HepG2 (cell line): ENCODE results near the gene SP1. TPM values are rescaled to one million over a fixed set of nuclear protein-coding genes. Genes with fewer than 3 reads are reported as not detected.

Source experiments
- ATAC-seq: fragments of 200-7000 bp; cut with Tn5 transposase; 3 replicates; pipeline ENCODE4 v1.9.1; 2020; ENCODE audit warnings: mild to moderate bottlenecking, moderate library complexity
- BruUV-seq: library from RNA; stranded (reverse); fragments of 400-500 nt; replicated peaks from 2 replicates; lab custom pipeline; 2021; lab: Mats Ljungman, UMichigan
- CTCF ChIA-PET: fragments of 300-600 bp; formaldehyde crosslinking; extraction: SDS; loops from one replicate; lab custom pipeline; 2021; ENCODE audit warnings: low total read pairs, inconsistent platforms, low intra/inter-chr PET ratio; lab: Yijun Ruan, JAX
- POLR2A ChIA-PET: fragments of 350-600 bp; sonication (Branson Sonifier 250); formaldehyde crosslinking; loops from one replicate; lab custom pipeline; 2020; ENCODE audit warnings: antibody characterized with exemption, inconsistent platforms; lab: Yijun Ruan, JAX
- DNase-seq: peaks from one replicate; pipeline ENCODE4 v3.0.0-alpha.2; 2015; ENCODE audit warnings: low spot score
- FAIRE-seq: peaks from 3 replicates; lab custom pipeline; 2011; peaks lifted over from hg19 to GRCh38; lab: Jason Lieb, UNC
- H2AFZ ChIP-seq: one replicate; pipeline ENCODE4 v1.6.1; 2011; ENCODE audit warnings: low read length, inconsistent platforms
- H3K27ac ChIP-seq: fragments of 300-600 bp; 3 replicates; pipeline ENCODE4 v1.8.0; 2011; ENCODE audit warnings: mixed run types, mild to moderate bottlenecking, mixed read lengths, low read length, inconsistent platforms; ENCODE audit not compliant: insufficient read depth; ENCODE audit errors: extremely low read length
- H3K27me3 ChIP-seq, 2 experiments: fragments of 200-600 bp in 1 of 2; 2 replicates in 1 of 2; 3 replicates in 1 of 2; pipeline versions ENCODE4 v1.6.0 to v1.8.0; 2011; ENCODE audit warnings: low read length in 2 of 2, mild to moderate bottlenecking in 2 of 2, moderate library complexity in 2 of 2, inconsistent platforms in 1 of 2; ENCODE audit not compliant: insufficient read depth in 2 of 2, control insufficient read depth in 1 of 2
- H3K36me3 ChIP-seq, 2 experiments: fragments of 200-600 bp in 1 of 2; replicated peaks in 1 of 2; 2 replicates in 1 of 2; 3 replicates in 1 of 2; pipeline versions ENCODE4 v1.5.1 to v1.8.0; 2011; ENCODE audit warnings: low read length in 2 of 2, inconsistent platforms in 1 of 2; ENCODE audit not compliant: insufficient read depth in 2 of 2, control insufficient read depth in 1 of 2
- H3K4me1 ChIP-seq: 2 replicates; pipeline ENCODE4 v1.5.1; 2012; ENCODE audit warnings: low read length, inconsistent platforms; ENCODE audit not compliant: insufficient read depth
- H3K4me2 ChIP-seq: 2 replicates; pipeline ENCODE4 v1.6.0; 2011; ENCODE audit warnings: low read depth, low read length, inconsistent platforms
- H3K4me3 ChIP-seq, 3 experiments: fragments of 200-600 bp in 1 of 3; sonication (generic), shearing (Covaris generic) in 1 of 3; replicated peaks in 1 of 3; 2 replicates each; pipeline ENCODE4 v1.5.1; 2011 to 2016; ENCODE audit warnings: low read length in 3 of 3, inconsistent platforms in 2 of 3, low read depth in 2 of 3, mild to moderate bottlenecking in 2 of 3, control low read depth in 1 of 3, mixed read lengths in 1 of 3; ENCODE audit not compliant: insufficient read depth in 1 of 3
- H3K79me2 ChIP-seq: one replicate; pipeline ENCODE4 v1.6.1; 2011; ENCODE audit warnings: low read length, inconsistent platforms; ENCODE audit not compliant: insufficient read depth
- H3K9ac ChIP-seq: 2 replicates; pipeline ENCODE4 v1.6.0; 2011; ENCODE audit warnings: mild to moderate bottlenecking, low read depth, low read length, inconsistent platforms; ENCODE audit not compliant: insufficient read depth
- H3K9me3 ChIP-seq: 2 replicates; pipeline ENCODE4 v1.5.1; 2012; ENCODE audit warnings: mild to moderate bottlenecking, low read length
- H4K20me1 ChIP-seq: 2 replicates; pipeline ENCODE4 v1.6.0; 2011; ENCODE audit warnings: inconsistent platforms, mild to moderate bottlenecking, low read length, moderate library complexity; ENCODE audit not compliant: insufficient read depth
- GATAD1 ChIP-seq: IDR thresholded peaks from 2 replicates; pipeline ENCODE4 v1.6.1; 2016; ENCODE audit warnings: missing genetic modification reagents, missing compliant biosample characterization
- MBD4 ChIP-seq: IDR thresholded peaks from 2 replicates; pipeline ENCODE4 v1.6.1; 2012; ENCODE audit warnings: low read length, inconsistent platforms, borderline replicate concordance
- NR2F6 ChIP-seq, 2 experiments: IDR thresholded peaks; 2 replicates each; pipeline ENCODE4 v1.6.1; 2016; ENCODE audit warnings: antibody characterized with exemption in 1 of 2, mild to moderate bottlenecking in 1 of 2
- SMYD3 ChIP-seq: sonication (generic); formaldehyde crosslinking; IDR thresholded peaks from 2 replicates; pipeline ENCODE4 v1.8.1; 2023; ENCODE audit warnings: mild to moderate bottlenecking, missing genetic modification reagents
- ZBTB33 ChIP-seq: sonication (generic); formaldehyde crosslinking; IDR thresholded peaks from 2 replicates; pipeline ENCODE4 v1.4.0; 2020; ENCODE audit warnings: missing genetic modification reagents
- ZFP36L2 ChIP-seq: sonication (generic); formaldehyde crosslinking; IDR thresholded peaks from 2 replicates; pipeline ENCODE4 v1.4.0; 2020; ENCODE audit warnings: missing genetic modification reagents
- ZNF333 ChIP-seq: sonication (generic); formaldehyde crosslinking; IDR thresholded peaks from 2 replicates; pipeline ENCODE4 v1.4.0; 2020; ENCODE audit warnings: mild to moderate bottlenecking, missing genetic modification reagents, borderline replicate concordance
- ZNF709 ChIP-seq: sonication (generic); formaldehyde crosslinking; IDR thresholded peaks from 2 replicates; pipeline ENCODE4 v1.5.0; 2020; ENCODE audit warnings: mild to moderate bottlenecking, missing genetic modification reagents
- WGBS: methylation state at CpG from one replicate; pipeline ENCODE4 v1.1.6; 2017; ENCODE audit warnings: low lambda C conversion rate; 5-methylcytosine and 5-hydroxymethylcytosine counted together
- in situ Hi-C: cut with HindIII; loops from 2 replicates; pipeline ENCODE4 v1.10.0; 2017; ENCODE audit warnings: low pct_unique_long_range_greater_than_20kb; ENCODE audit not compliant: extremely low pct_ligation_motif_present
- intact Hi-C: fragments of 100-400 bp; cut with micrococcal nuclease; formaldehyde crosslinking; loops from one replicate; pipeline ENCODE4 v1.10.0; 2022; ENCODE audit not compliant: unreplicated experiment
- polyA plus RNA-seq, 8 experiments: library from polyadenylated mRNA; depleted of rRNA in 3 of 8; stranded (reverse) in 7 of 8; unstranded in 1 of 8; fragments of >200 nt; fragmentation: Illumina TruSeq in 4 of 8; extraction: Trizol in 4 of 8; gene quantifications; 2 replicates each; pipeline versions ENCODE4 v1.2.1 to v1.2.3, GENCODE V29; 2011 to 2016; ENCODE audit warnings: low read depth in 4 of 8, missing spikeins in 1 of 8, mixed read lengths in 1 of 8; ENCODE audit not compliant: insufficient read depth in 1 of 8
- total RNA-seq, 5 experiments: library from RNA; depleted of rRNA; stranded (reverse); fragments of >200 nt; fragmentation: Illumina TruSeq; extraction: Trizol; gene quantifications; 2 replicates each; pipeline ENCODE4 v1.2.3, GENCODE V29; 2016; ENCODE audit warnings: low read depth in 1 of 5

SP1 gene
- total and polyA plus RNA-seq, 2 of the 13 experiments (the other 11 are each of a cell fraction or from before 2014, with no cell fraction given): 26.5 to 27.5 TPM

GRCh38 chr12:53428741-53429140 is 48.8 kb downstream of the SP1 start:
- no peaks in the 10 kb centered on the region for H4K20me1 ChIP-seq
- H2AFZ ChIP-seq: no peak overlapping the region
- no peak overlapping the region for H3K9ac ChIP-seq
- ATAC-seq: no peak
- ChIA-PET CTCF (no interaction called here), POLR2A (interaction anchor here (1.6 to 2.0 kb wide), 2 partner anchors 11 to 49 kb away, joined by 5 to 16 read pairs; partner anchors contain the start of gene PRR13)
- WGBS: 50% methylated on average over 7 of the region's 7 CpGs
- DNase-seq: no peak
- 0 out of 5 replicates have a peak, but pooled peaks cover 0 to 4% of the 10 kb centered on the region in 2 experiments for H3K27me3 ChIP-seq
- TF ChIP-seq ZFP36L2 (no peak), NR2F6 (IDR thresholded peaks at IDR 0.05) (no peak), NR2F6 (CRISPR knock-in tag; IDR thresholded peaks at IDR 0.05) (no peak), ZBTB33 (CRISPR knock-in tag) (no peak), SMYD3 (CRISPR knock-in tag) (no peak), ZNF709 (no peak), GATAD1 (CRISPR knock-in tag) (no peak), MBD4 (no peak), ZNF333 (CRISPR knock-in tag) (no peak)
- no peaks in the 10 kb centered on the region for H3K79me2 ChIP-seq
- in situ Hi-C loops (no loop called here), intact Hi-C loops (no loop called here)
- H3K27ac ChIP-seq: no peak overlapping the region
- FAIRE-seq: no peak
- H3K4me3 ChIP-seq: no peak overlapping the region
- no peaks in the 10 kb centered on the region for H3K36me3 ChIP-seq
- H3K4me1 ChIP-seq: peaks cover 46% of the 10 kb centered on the region
- no peaks in the 10 kb centered on the region for H3K9me3 ChIP-seq
- H3K4me2 ChIP-seq: no peak overlapping the region
- no TSS peak for BruUV-seq
